OCI-LY3 (cell line): Measurements from ENCODE around the gene RNF152.

ENCODE experiments used
- H2AFZ ChIP-seq: fragments of 200-600, 300-600 bp; shearing (Covaris generic); 2 replicates; pipeline ENCODE4 v1.6.0; 2014; ENCODE audit warnings: antibody characterized with exemption, low read depth, low read length
- H3K27ac ChIP-seq: fragments of 200-600, 300-600 bp; sonication (generic); 2 replicates; pipeline ENCODE4 v1.5.1; 2014; ENCODE audit warnings: mild to moderate bottlenecking, low read length, moderate library complexity, mixed read lengths
- H3K27me3 ChIP-seq: fragments of 200-600, 300-600 bp; sonication (generic); 2 replicates; pipeline ENCODE4 v1.6.1; 2014; ENCODE audit warnings: low read depth, low read length, mixed read lengths
- H3K36me3 ChIP-seq: fragments of 200-600, 300-600 bp; sonication (generic); replicated peaks from 2 replicates; pipeline ENCODE3; 2014; ENCODE audit warnings: low read depth, low read length, mixed read lengths
- H3K4me1 ChIP-seq: fragments of 300-600, 200-600 bp; sonication (generic); 2 replicates; pipeline ENCODE4 v1.6.1; 2014; ENCODE audit warnings: low read length, mixed read lengths
- H3K4me2 ChIP-seq: fragments of 200-600, 300-600 bp; sonication (generic); 2 replicates; pipeline ENCODE4 v1.6.1; 2014; ENCODE audit warnings: low read length, mixed read lengths
- H3K4me3 ChIP-seq: fragments of 300-600, 200-600 bp; sonication (generic); 2 replicates; pipeline ENCODE4 v1.5.1; 2014; ENCODE audit warnings: antibody characterized with exemption, mild to moderate bottlenecking, low read length, moderate library complexity
- H3K79me2 ChIP-seq: fragments of 300-600, 200-600 bp; shearing (Covaris generic); 2 replicates; pipeline ENCODE4 v1.6.1; 2014; ENCODE audit warnings: mild to moderate bottlenecking, low read length, mixed read lengths
- H3K9ac ChIP-seq: fragments of 300-600, 200-600 bp; shearing (Covaris generic); 2 replicates; pipeline ENCODE4 v1.6.0; 2014; ENCODE audit warnings: mild to moderate bottlenecking, low read length, moderate library complexity
- H3K9me3 ChIP-seq: fragments of 200-600, 300-600 bp; shearing (Covaris generic); 2 replicates; pipeline ENCODE4 v1.6.1; 2014; ENCODE audit warnings: low read length, mixed read lengths; ENCODE audit not compliant: insufficient read depth
- H4K20me1 ChIP-seq: fragments of 200-600, 300-600 bp; sonication (generic); 2 replicates; pipeline ENCODE4 v1.6.1; 2016; ENCODE audit warnings: low read length, mixed read lengths; ENCODE audit not compliant: insufficient read depth
- CTCF ChIP-seq: fragments of 200-600, 300-600 bp; sonication (generic); IDR thresholded peaks from 2 replicates; pipeline ENCODE4 v1.5.1; 2014; ENCODE audit warnings: antibody characterized with exemption, low read length, low read depth
- EZH2phosphoT487 ChIP-seq: fragments of 200-600 bp; shearing (Covaris generic); IDR thresholded peaks from 2 replicates; pipeline ENCODE4 v1.6.1; 2018; ENCODE audit warnings: antibody characterized with exemption, mixed run types, low read depth

The RNF152 gene

GRCh38 chr18:61869636-61870035 is 23.2 kb downstream of the RNF152 start:
- Histone ChIP-seq H3K4me3 (no peak overlapping the region), H3K9me3 (no peaks in the 10 kb centered on the region), H2AFZ (no peak overlapping the region), H3K36me3 (no peaks in the 10 kb centered on the region), H3K79me2 (no peaks in the 10 kb centered on the region), H3K4me2 (no peak overlapping the region), H3K27me3 (peaks cover 29% of the 10 kb centered on the region), H3K27ac (no peak overlapping the region), H3K4me1 (no peaks in the 10 kb centered on the region), H3K9ac (no peak overlapping the region), H4K20me1 (no peaks in the 10 kb centered on the region)
- TF ChIP-seq EZH2phosphoT487 (no peak), CTCF (no peak)

- Histone ChIP-seq H2AFZ (no peak overlapping the region), H3K9me3 (no peaks in the 10 kb centered on the region), H3K27ac (no peak overlapping the region), H3K4me2 (no peak overlapping the region), H4K20me1 (no peaks in the 10 kb centered on the region), H3K79me2 (no peaks in the 10 kb centered on the region), H3K4me1 (no peaks in the 10 kb centered on the region), H3K27me3 (peaks cover 27% of the 10 kb centered on the region), H3K36me3 (no peaks in the 10 kb centered on the region), H3K9ac (no peak overlapping the region), H3K4me3 (no peak overlapping the region)
- no peak for TF ChIP-seq CTCF
These were observed 27.2 kb downstream of the RNF152 start for GRCh38 chr18:61865466-61866175.

- Histone ChIP-seq H3K27ac (no peak overlapping the region), H3K79me2 (no peaks in the 10 kb centered on the region), H3K4me2 (no peak overlapping the region), H3K4me1 (no peaks in the 10 kb centered on the region), H3K4me3 (no peak overlapping the region), H2AFZ (no peak overlapping the region), H3K36me3 (no peaks in the 10 kb centered on the region), H3K9me3 (no peaks in the 10 kb centered on the region), H3K27me3 (peaks cover 27% of the 10 kb centered on the region), H3K9ac (no peak overlapping the region), H4K20me1 (no peaks in the 10 kb centered on the region)
- TF ChIP-seq CTCF (no peak), EZH2phosphoT487 (no peak)
These were observed 31.4 kb downstream of the RNF152 start for GRCh38 chr18:61861372-61861771.

GRCh38 chr18:61860302-61860701 is 32.5 kb downstream of the RNF152 start:
- H3K36me3 ChIP-seq = no peaks in the 10 kb centered on the region
- H3K4me2 ChIP-seq = no peak overlapping the region
- H4K20me1 ChIP-seq = no peaks in the 10 kb centered on the region
- no peak overlapping the region for H3K27ac ChIP-seq
- no peak overlapping the region for H3K9ac ChIP-seq
- peaks cover 37% of the 10 kb centered on the region for H3K27me3 ChIP-seq
- H3K79me2 ChIP-seq = no peaks in the 10 kb centered on the region
- H2AFZ ChIP-seq = no peak overlapping the region
- H3K9me3 ChIP-seq = no peaks in the 10 kb centered on the region
- H3K4me1 ChIP-seq = no peaks in the 10 kb centered on the region
- no peak for TF ChIP-seq CTCF
- TF ChIP-seq EZH2phosphoT487 = no peak
- H3K4me3 ChIP-seq = no peak overlapping the region
